HG02798 (cell line): ENCODE data around the gene RTP2.
A peak's percentile ranks its signal among the peaks of the same experiment; 100 is the strongest.

Experiments used
- ATAC-seq: cut with Tn5 transposase; IDR thresholded peaks from one replicate; pipeline ENCODE4 v1.9.1; 2021; ENCODE audit warnings: mild to moderate bottlenecking; ENCODE audit not compliant: unreplicated experiment, poor library complexity

RTP2 gene, protein sequence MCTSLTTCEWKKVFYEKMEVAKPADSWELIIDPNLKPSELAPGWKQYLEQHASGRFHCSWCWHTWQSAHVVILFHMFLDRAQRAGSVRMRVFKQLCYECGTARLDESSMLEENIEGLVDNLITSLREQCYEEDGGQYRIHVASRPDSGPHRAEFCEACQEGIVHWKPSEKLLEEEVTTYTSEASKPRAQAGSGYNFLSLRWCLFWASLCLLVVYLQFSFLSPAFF

DNA sequence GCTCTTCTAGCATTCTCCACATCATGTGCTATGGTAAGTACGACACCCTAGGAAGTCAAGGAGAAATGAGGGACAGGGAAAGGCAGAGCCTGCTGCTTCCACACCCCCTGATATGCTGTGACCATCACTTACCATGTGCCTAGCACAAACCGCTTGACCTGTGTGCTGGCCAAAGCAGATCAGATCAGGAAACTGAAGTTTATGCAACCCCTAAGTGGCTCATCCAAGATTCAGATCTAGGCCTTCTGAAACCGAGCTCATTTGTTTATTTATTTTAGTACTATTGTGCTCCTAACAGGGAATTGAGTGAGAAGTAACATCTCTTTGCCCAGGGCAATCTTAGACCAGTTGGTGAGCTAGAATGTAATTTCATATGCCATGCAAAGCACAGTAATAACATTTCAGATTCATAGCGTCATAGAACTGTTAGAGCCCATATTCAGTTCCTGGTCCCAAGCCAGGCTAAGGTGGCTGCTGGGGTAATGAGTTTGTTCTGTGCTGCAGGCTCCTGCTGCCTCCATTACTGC is at the start of gene RTP2:
RTP2 (minus strand) TSS at position 51 of the 527 bp plus-strand sequence. CDS start 429 bp downstream, outside the sequence.
- ATAC-seq = no peak

DNA sequence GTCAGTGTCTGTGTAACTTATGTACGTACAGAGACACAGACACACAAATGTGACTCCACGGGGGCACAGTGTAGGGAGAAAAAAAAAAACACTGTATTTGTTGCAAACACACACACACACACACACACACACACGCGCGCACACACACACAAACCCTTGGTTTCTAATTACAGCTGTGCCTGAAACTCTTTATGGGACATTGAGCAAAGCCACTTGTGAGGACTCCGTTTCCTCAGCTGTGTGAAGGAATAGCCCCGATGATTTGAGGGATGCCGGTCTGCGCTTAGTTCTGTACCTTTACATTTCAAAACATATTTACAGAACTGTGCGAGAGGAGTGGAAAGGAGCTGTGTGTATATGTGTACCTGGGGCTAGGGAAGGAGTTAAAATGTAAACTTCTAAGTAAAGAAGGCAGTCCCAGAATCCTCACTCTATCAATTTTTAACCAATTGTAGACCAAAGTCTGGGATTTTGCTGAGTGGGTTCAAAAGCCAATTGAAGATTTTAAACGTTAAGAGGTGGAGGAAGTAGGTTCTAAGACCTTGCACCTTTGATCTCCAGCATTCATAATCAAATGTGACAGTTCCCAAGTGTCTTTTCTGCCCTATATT is 48.3 kb upstream of the RTP2 start:
- no peak for ATAC-seq

DNA sequence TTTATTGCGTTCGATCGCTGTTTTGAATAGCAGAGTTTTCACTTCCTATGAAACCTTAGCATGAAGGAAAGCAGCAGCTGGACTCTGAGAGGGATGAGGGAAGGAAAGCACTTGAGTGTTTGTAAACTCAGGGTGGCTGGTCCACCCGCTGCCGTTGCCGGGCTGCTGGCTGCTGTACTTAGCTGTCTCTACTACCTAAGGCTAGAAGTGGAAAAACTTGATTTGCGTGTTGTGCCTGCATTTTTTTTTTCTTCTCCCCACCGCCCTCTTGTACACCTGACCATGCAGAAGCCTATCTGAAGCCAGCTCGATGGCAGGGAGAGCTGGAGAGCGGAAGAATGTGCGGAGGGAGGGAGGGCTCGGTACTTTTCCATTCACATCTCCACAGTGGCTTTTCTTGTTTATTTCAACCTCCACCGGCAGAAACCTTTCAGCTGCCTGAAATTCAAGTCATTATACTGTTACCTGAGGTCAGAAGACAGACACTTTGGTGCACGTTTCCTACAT is 47.7 kb upstream of the RTP2 start:
- no peak for ATAC-seq

DNA sequence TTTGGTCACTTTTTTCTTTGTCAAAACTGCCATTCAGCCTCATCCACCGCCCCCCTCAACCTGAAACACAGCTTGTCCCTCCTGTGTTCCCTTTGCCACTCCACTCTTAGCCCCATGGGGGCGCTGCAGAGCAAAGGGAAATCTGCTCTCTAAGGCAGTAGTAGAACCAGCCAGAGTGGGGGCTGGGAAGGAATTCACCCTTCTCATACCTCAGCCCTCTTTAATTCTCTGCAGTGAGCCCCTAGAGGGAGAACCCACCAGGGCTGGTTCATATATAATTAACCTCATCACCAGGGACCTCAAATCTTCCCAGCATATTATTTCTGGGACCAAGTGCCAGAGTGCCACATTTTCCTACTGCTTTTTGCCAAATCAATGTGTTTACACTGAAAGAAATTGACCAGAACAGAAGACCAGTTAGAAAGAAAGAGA is 45.7 kb upstream of the RTP2 start:
- peak; percentile 50 for ATAC-seq

DNA sequence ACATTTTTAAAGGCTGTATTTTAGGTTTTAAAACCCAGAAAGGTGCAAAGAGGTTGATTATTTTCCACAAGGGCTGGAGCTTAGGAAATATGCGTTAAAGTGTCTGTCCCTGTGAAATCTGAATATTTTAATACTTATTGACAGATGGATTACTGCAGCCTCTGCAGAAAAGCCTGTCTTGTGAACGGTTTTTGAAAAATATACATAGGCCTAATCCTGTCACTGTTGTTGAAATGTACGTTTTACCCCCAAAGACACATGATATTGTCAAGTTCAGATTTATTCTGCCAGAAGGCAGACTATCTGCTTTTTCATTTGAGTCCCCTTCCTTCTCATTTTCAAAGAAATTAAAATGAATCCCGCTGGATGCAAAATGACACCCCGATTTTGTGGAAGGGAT is 45.1 kb upstream of the RTP2 start:
- no peak for ATAC-seq

DNA sequence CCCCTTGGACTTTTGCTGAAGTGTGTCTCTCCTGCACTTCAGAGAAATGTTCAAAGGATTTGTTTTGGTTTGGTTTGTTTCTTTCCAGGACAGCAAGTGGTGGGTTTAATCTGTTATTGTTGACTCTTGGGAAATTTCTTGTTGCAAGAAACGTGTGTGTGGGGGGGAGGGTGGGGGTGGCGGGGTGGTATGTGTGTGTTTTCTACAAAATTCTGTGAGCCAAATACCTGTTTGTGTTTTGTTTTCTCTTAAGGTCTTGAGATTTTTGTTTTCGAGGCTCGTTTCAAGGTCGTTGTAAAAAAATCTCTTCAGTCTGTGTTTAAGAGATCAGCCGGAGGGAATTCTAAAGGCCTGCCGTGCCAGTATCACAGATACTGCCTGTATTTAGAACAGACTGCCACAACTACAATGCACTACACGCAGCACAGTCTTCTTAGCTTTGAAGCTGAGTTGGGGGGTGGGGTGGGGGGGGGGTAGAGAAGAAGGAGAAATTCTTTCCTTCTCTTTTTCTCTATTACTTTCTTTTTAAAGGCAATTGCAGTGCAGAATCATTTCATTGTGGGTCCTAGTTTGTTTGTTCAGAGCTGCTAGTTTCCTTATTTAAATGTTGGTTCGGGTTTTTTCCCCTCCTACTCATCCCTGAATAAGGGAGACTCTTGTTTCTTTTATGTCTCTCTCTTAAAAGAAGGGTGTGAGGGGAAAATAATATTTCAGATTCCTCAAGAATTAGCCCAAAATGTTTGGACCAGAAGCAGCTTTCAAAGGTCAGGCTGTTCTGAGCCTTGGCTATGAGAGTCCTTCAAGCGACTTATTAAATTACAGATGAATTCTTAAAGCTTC is 44.3 kb upstream of the RTP2 start:
- ATAC-seq = no peak

DNA sequence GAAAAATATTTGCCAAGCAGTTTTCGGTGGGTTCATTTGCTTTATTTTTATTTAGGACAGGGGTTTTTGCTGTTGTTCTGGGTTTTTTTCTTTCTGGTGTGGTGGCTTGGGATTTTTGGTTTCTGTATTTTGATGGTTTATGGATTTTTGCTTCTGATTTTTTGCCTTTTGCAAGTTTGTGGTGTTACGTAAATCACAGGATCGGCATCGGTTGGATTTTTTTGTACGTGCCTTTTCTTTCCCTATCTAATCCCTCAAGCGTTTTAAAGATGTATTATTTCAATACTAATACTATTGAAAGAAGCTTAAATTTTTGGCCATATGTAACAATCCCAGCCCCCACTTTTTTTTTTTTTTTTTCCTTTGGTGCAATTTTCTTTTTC is 43.7 kb upstream of the RTP2 start:
- no peak for ATAC-seq

DNA sequence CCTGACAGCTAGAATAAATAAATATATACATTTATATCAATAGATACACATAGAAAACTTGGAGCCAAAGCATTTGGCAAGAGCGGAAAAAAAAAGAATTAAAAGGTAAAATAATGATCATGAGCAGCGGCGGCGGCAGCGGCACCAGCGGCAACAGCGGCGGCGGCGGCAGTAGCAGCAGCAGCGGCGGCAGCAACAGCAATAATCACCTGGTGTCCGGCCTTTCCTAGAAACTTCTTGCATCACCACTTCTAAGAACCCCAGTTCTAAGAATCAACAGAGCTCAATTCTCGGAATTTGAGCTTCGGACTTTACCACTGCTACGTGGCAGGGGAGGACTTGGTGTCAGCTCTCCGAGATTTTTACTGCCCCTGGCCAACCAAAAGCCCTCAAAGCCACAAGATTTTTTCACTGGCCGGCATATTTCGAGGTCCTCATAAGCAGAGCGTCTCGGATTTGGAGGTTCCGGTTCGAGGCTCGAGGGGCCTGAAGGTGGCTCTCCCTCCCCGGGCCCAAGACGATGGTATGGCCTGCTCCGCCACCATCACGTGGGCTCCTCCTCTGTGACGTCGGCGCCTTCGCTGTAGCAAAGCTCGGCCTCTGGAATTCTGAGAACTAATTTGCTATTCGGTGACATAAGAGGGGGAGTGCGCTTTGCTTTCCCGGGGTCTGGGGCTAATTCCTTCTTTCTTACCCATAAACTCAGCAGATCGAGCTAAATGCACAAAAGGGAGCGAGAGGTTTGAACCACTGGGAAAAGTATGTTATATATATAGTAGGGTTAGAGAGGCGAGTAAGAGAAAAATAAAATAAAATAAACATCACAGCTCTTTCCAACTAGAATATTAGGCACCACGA is 43.1 kb upstream of the RTP2 start, which contains the start of gene BCL6:
BCL6 (minus strand) TSS at position 268 of the 858 bp plus-strand sequence. CDS start 11,775 bp downstream, outside the sequence.
- ATAC-seq = peak; percentile 80

DNA sequence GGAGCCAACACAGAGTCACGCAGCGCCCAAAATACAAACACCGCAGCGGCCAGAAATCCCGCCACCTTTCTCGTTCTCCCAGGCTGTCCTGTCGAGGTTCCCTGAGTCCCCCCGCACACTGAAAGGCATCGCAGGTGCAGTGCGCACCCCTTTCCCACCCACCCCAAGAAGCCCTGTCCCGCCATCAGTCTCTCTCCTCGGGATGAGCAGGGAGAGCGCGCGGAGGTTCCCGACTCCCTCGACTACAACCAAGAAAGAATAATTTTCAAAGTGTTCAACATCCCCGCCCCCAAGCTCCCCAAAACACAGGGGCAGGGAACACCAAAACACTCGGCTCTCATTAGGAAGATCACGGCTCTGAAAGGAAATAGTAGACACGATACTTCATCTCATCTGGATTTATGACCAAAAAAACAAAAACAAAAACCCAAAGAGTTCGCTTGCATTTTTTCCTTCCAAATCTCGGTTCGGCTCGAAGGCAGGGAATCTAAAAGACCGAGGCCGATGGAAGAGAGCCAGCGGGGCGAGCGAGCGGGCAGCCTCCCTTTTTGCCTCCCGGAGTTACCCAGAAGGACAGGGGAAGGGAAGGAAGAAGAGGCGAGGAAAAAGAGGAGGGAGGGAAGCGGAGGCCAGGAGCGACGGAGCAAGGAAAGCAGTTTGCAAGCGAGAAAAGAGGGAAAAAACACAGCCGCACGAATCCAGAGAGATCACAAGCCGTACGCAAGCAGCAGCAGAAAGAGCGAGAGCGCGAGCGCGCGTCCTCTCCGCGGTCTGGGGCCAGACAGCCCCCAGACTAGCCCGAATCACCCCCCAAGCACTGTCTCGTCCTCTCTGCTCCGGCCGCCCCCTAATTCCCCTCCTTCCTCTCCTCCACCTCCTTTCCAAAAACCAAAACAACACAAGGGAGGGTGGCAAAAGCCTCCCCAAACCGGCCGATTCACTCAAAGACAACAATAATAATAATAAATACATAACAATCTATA is 42.1 kb upstream of the RTP2 start:
- ATAC-seq = no peak

DNA sequence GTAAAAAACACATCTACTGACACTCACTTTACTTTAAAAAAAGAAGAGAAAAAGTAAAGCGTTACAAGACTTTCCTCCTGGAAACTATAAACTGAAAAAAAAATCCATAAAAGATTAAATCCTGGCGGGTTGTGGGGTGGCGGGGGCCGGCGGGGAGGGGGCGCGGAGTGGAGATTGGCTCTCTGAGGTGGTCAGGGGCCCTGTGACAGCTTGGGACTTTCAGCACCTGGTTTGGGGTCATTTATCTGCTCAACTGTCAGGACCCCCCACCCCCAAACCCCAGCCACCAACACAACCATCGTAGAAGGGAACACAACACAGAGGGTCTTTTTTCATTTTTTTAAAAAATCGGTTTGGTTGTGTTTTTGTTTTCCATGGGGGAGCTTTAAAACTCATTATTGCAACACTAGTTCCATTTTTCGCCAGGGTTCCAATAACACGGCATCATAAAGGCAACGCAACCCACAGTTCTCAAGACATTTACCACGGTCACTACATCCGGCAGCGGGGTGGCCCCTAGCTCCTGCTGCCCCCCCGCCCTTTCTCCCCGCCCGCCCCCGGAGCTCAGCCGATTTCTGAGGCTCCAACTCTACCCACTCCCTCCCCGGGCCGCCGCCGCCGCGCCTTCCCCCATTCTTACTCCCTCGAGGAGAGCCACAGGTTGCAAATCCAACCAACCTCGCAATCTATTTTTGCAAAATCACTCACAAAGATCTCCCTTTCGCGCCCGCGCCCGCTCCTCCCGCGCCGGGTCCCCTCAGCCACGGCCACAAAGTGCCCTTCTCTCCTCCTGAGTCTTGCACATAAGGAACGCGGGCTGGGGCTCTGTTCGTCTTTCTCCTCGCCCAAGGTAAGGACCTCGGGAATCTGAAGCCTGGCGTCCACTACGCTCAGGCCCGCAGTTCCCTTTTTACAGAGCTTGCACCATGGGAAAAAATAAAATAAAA is 41.1 kb upstream of the RTP2 start:
- no peak for ATAC-seq

DNA sequence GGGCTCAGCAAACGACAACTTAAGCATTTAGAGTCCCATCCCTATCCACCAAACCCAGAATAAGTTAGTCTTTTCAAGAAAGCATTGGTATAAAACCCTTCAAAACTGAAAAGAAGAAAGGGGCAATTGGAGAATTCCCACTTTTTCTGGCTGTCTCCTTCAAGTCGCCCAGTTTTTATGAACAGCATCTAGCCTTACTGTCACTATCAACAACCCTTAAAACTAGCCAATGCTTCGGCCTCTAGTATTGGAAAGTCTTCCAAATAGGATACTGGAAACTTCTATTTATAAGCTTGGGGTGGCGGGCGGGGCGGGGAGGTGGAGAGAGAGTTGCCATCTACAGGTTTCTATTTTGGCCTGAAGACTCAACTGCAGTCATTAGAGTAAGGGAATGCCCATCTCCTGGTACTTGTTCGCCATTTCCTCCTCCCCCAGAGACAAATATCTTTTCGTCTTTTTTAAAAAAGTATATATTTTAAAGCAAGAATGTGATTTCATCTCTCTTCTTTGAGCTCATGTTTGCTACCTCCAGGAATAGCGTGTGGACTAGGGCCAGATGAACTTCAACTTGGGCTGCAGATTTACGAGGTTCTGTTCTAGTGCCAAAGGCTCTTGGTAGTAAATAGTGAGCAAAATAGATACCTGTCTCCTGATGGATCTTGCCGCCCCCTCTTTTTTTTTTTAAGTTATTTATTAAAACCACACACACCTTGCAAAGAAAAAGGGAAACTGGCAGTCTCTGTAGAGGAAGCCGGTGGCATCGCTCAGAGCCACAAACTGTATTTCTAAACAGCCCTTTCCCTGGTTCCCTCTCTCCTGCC is 40.2 kb upstream of the RTP2 start:
- no peak for ATAC-seq

DNA sequence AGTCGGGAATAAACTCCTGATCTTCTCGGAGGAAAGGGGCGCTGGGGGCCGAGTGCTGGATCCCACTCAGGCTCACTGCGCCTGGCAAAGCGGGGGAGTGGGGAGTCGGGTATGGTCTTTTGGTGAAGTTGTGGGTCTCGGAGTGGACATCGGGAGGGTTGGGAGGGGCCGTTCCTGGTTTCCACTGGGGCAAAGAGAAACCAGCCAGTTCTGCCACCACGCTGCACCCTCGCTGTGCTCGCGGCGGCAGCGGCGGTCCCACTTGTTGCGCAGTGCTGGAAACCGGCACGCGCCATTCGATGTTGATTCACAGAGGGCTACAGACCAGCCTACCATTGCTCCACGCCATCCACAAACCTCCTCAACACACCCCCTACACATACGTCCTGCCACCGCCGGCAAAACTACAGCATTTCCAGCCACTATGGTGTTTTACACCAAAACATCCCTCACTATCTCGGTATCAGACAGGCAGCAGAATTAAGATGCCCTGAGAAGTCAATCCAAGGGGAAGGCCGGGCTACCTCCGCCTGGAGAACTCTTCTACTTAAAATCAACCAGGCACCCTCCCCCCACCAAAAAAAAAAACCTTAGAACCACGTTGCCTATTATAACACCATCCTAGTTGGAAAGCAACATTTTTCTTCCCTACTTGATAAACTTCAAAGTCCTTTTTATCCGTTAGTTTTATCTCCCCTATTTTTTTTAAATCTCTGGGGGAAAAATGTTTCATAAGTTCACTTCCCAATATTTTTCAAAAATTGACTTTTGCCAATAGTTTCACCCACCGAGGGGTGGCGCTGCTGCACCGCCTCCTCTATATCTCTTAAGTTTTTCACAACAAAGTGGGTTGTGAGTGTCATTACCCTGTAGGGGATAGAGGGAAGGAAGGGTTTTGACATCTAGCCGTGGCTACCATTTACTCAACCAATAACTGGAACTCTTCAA is 39.3 kb upstream of the RTP2 start:
- ATAC-seq = no peak

DNA sequence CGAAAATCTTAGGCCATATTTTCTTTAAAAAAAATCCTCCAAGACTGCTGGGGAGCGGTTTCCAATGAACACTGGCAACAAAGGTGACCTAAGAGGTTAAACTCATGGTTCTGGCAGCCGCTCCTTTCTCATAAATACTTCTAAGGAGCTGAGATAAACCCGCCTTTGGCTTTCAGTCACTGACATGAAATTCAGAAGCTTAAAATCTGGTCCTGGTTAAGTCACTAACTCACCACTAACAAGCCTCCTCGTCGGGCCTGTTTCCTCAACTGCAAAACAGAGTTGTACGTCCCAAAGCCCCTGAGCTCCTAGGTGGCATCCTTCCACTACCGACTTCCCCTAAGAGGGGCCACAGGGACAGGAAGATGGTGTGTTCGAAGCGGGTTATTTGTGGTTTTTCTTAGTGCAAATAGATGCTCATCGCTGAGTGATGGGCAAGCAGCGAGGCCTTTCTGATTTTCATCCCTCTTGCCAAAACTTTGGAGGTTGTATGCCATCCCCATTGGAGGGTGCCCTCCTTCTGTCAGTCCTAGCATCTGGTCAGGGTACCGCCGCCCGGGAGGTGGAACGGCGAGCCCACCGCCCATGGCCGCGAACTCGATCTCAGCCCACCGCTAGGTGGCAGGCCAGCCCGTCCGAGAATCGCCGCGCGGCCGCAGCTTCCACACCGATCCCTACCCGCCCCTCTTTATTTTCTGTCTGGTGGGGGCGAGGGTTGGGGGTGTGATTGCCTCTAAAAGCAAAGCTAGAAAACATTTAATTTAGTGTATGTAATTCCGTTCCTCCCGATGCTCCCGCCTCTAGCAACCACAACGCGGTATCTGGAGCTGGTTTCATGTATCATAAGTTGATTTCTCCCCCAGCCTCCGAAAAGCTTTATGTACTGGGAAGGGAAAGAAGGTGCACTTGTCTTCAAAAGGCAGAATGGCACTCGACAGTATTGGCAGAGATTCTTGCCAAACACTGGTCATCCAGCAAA is 38.4 kb upstream of the RTP2 start:
- no peak for ATAC-seq

DNA sequence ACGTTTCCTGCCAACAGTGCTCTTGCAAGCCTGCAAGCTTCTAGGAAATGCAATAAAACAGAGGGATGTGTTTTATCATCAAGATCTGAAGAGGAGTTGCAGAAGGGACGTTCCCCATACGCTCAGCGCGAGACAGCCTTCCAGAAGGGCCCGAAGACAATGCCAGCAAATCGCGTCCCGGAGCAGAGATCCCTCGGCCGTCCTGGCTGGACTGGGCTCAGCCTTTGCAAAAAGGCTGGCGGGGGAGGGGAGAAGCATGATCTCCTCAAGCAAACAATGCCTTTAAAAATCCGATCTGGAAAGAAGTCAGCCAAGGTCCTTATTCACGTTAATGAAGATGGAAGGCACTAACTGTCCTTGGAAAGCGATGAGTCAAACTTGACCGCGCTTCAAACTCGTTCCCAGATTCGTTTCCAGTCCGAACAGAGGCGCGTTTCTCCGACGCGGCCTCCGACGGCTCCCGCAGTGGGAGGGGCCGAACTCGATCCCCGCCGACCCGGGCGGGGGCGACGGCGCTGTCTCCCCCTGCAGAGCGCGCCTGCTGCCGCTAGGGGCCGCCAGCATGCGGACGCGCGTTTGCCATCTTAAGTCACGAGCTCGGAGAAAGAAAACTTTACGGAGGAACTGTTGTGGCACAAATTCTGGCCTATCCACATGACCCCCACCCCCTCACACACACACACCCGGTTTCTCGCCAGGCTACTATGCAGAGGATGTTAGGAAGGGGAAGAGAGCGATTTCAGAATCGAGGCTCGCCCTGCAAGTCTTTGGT is 37.4 kb upstream of the RTP2 start:
- peak; percentile 52 for ATAC-seq
